GM15510 (cell line): ENCODE data around the gene VAMP7.

ENCODE experiments used
- POLR2A ChIP-seq: IDR thresholded peaks from 3 replicates; pipeline ENCODE4 v1.6.1; 2011; ENCODE audit warnings: borderline replicate concordance; ENCODE audit not compliant: insufficient read length; ENCODE audit errors: extremely low read depth

The VAMP7 gene

GRCh38 chrX:155962906-155963305, 81.8 kb downstream of the VAMP7 start:
- no peak for TF ChIP-seq POLR2A

DNA sequence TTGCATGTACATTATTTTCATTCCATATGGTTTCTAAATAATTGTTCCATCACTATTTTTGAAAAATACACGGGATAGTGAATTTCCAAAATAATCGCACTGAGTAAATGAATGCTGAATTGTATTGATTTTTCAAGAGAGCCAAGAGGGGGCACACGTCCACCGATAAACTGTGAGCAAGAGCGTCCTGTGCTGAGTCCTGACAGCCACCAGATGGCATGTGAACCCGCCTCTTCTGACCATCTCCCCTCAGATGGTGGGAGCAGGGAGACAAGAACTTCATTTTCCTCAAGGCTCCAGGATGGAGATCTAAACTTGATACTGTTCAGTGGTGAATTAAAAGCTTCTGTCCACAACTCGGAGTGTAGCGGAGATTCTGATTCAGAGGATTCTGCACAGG, 85.7 kb downstream of the VAMP7 start:
- no peak for TF ChIP-seq POLR2A

GRCh38 chrX:155967653-155968325, 86.6 kb downstream of the VAMP7 start:
- no peak for TF ChIP-seq POLR2A

DNA sequence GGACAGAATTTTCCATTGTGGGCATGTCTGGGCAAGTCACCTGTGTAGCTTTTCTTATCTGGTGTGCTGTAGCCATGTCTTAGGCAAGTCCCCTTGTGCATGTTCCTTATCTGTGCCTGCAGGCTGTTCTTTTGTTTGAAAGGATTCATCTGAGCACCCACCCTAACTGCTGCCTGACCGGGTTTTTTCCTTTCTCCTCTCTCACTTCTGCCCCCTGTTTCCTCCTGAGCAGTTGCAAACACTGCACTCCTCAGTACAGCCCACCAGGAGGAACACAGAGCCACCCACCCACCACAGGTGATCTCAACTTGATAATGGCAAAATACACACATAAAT, 87.1 kb downstream of the VAMP7 start:
- TF ChIP-seq POLR2A = no peak

DNA sequence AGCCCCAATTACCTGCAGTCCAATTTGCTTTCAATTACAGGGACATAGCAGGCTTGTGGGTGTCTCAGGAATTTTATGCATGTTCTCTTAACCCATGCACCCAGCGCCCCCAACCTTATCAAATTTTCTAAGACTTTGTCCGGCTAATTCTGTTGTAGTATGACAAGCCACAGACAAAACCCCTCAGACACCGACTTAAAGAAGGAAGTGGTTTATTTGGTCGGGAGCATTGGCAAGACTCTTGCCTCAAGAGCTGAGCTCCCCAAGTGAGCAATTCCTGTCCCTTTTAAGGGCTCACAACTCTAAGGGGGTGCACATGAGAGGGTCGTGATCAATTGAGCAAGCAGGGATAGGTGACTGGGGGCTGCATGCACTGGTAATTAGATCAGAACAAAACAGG, 87.6 kb downstream of the VAMP7 start:
- no peak for TF ChIP-seq POLR2A

DNA sequence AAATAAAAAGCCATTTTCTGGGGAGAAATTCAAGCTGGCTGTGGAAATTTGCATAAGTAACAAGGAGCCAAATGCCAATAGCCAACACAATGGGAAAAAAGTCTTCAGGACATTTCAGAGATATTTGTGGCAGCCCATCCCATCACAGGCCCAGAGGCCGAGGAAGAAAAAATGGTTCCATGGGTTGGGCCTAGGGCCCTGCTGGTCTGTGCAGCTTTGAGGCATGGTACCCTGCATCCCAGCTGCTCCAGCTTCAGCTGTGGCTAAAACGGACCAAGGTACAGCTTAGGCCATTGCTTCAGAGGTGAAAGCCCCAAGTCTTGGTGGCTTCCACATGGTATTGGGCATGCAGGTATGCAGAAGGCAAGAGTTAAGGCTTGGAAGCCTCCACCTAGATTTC, 102.2 kb downstream of the VAMP7 start:
- TF ChIP-seq POLR2A = no peak

GRCh38 chrX:155985208-155985607, 104.1 kb downstream of the VAMP7 start:
- no peak for TF ChIP-seq POLR2A

GRCh38 chrX:155988859-155989258, 107.7 kb downstream of the VAMP7 start:
- TF ChIP-seq POLR2A = no peak
